Caco-2 (cell line): ENCODE measurements around the gene ACSS2. TPM values are rescaled to one million over a fixed set of nuclear protein-coding genes. Genes with fewer than 3 reads are reported as not detected.

ENCODE experiments used
- BruUV-seq: library from RNA; stranded (reverse); fragments of 400-500 nt; replicated peaks from 2 replicates; lab custom pipeline; 2021; lab: Mats Ljungman, UMichigan
- CTCF ChIA-PET: fragments of 300-600 bp; sonication (Branson Sonifier 250); formaldehyde crosslinking; loops from one replicate; lab custom pipeline; 2022; ENCODE audit warnings: antibody characterized with exemption; lab: Charles Lee
- POLR2A ChIA-PET: fragments of 300-600 bp; sonication (Branson Sonifier 250); formaldehyde crosslinking; loops from one replicate; lab custom pipeline; 2022; ENCODE audit warnings: antibody characterized with exemption; lab: Charles Lee
- DNase-seq, 2 experiments: peaks; one replicate each; pipeline versions ENCODE4 v3.0.0 to v3.0.0-alpha.2; 2020 to 2022
- H3K27me3 ChIP-seq: replicated peaks from 2 replicates; pipeline ENCODE4 v1.6.0; 2011; ENCODE audit warnings: low read length; ENCODE audit not compliant: control insufficient read depth, insufficient read depth
- H3K36me3 ChIP-seq: 2 replicates; pipeline ENCODE4 v1.5.1; 2011; ENCODE audit warnings: low read length; ENCODE audit not compliant: control insufficient read depth, insufficient read depth
- H3K4me1 ChIP-seq: fragments of 250-450 bp; sonication (Bioruptor Pico); 2 replicates; pipeline ENCODE4 v1.5.1; 2020; ENCODE audit warnings: mild to moderate bottlenecking
- H3K4me3 ChIP-seq: 2 replicates; pipeline ENCODE4 v1.5.1; 2011; ENCODE audit warnings: low read depth, mild to moderate bottlenecking, control low read depth, low read length
- H3K9me3 ChIP-seq: fragments of 250-450 bp; sonication (Bioruptor Pico); 2 replicates; pipeline ENCODE4 v1.5.1; 2020; ENCODE audit warnings: mild to moderate bottlenecking, moderate library complexity
- H3K27ac Mint-ChIP-seq: one replicate; pipeline ENCODE4 v1.8.0; 2022; ENCODE audit warnings: mixed read lengths; ENCODE audit not compliant: unreplicated experiment
- H3K27me3 Mint-ChIP-seq: one replicate; pipeline ENCODE4 v1.8.0; 2022; ENCODE audit warnings: mixed read lengths; ENCODE audit not compliant: insufficient read depth, unreplicated experiment
- H3K36me3 Mint-ChIP-seq: one replicate; pipeline ENCODE4 v1.8.0; 2022; ENCODE audit warnings: mild to moderate bottlenecking, mixed read lengths; ENCODE audit not compliant: insufficient read depth, unreplicated experiment
- H3K4me1 Mint-ChIP-seq: one replicate; pipeline ENCODE4 v1.8.0; 2022; ENCODE audit warnings: low read depth, mixed read lengths; ENCODE audit not compliant: unreplicated experiment
- H3K4me3 Mint-ChIP-seq: one replicate; pipeline ENCODE4 v1.8.0; 2022; ENCODE audit warnings: mild to moderate bottlenecking, moderate library complexity, mixed read lengths; ENCODE audit not compliant: unreplicated experiment
- H3K9me3 Mint-ChIP-seq: one replicate; pipeline ENCODE4 v1.8.0; 2022; ENCODE audit warnings: mixed read lengths; ENCODE audit not compliant: unreplicated experiment
- intact Hi-C: fragments of 100-400 bp; cut with micrococcal nuclease; formaldehyde crosslinking; loops from one replicate; pipeline ENCODE4 v1.10.0; 2022; ENCODE audit not compliant: unreplicated experiment
- total RNA-seq: library from RNA; stranded (reverse); gene quantifications from 2 replicates; pipeline ENCODE4 v1.2.3, GENCODE V29; 2022
- TF ChIP-seq, protein P1 (sequence below), 2 experiments: fragments of 200-600 bp in 1 of 2; IDR thresholded peaks; 1 replicate in 1 of 2; 2 replicates in 1 of 2; pipeline versions ENCODE4 v1.5.1 to v1.8.0; 2011 to 2022; ENCODE audit warnings: antibody characterized with exemption in 1 of 2, control low read depth in 1 of 2, inconsistent platforms in 1 of 2, low read depth in 1 of 2, low read length in 1 of 2, mild to moderate bottlenecking in 1 of 2, moderate library complexity in 1 of 2; ENCODE audit not compliant: insufficient read depth in 1 of 2, severe bottlenecking in 1 of 2, unreplicated experiment in 1 of 2

ACSS2 gene
- total RNA-seq, 1 experiment from 2014 or later, result 76.0 TPM

- TF ChIP-seq, protein P1, sequence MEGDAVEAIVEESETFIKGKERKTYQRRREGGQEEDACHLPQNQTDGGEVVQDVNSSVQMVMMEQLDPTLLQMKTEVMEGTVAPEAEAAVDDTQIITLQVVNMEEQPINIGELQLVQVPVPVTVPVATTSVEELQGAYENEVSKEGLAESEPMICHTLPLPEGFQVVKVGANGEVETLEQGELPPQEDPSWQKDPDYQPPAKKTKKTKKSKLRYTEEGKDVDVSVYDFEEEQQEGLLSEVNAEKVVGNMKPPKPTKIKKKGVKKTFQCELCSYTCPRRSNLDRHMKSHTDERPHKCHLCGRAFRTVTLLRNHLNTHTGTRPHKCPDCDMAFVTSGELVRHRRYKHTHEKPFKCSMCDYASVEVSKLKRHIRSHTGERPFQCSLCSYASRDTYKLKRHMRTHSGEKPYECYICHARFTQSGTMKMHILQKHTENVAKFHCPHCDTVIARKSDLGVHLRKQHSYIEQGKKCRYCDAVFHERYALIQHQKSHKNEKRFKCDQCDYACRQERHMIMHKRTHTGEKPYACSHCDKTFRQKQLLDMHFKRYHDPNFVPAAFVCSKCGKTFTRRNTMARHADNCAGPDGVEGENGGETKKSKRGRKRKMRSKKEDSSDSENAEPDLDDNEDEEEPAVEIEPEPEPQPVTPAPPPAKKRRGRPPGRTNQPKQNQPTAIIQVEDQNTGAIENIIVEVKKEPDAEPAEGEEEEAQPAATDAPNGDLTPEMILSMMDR (IDR thresholded peaks at IDR 0.05; ENCODE audit: insufficient read depth in 1 of 2, low read depth in 1 of 2, low read length in 1 of 2, severe bottlenecking in 1 of 2, unreplicated experiment in 1 of 2), result no peak
- no peaks in the 10 kb centered on the region for H3K27me3 ChIP-seq
- Mint-ChIP-seq H3K4me1 (peaks cover 7% of the 10 kb centered on the region), H3K9me3 (no peaks in the 10 kb centered on the region), H3K36me3 (no peaks in the 10 kb centered on the region), H3K4me3 (no peak overlapping the region), H3K27me3 (no peaks in the 10 kb centered on the region), H3K27ac (no peak overlapping the region)
- no TSS peak for BruUV-seq
- no peak overlapping the region for H3K4me3 ChIP-seq
- intact Hi-C loops, result no loop called here
- H3K36me3 ChIP-seq, result peaks cover 15% of the 10 kb centered on the region
- H3K9me3 ChIP-seq, result no peaks in the 10 kb centered on the region; the same call in 1 of the 2 replicates
- no peaks in the 10 kb centered on the region; the same call in 1 of the 2 replicates for H3K4me1 ChIP-seq
- ChIA-PET CTCF (no interaction called here), POLR2A (no interaction called here)
- no peak for DNase-seq
Measured at GRCh38 chr20:34921436-34921835, 45.0 kb downstream of the ACSS2 start.

DNA sequence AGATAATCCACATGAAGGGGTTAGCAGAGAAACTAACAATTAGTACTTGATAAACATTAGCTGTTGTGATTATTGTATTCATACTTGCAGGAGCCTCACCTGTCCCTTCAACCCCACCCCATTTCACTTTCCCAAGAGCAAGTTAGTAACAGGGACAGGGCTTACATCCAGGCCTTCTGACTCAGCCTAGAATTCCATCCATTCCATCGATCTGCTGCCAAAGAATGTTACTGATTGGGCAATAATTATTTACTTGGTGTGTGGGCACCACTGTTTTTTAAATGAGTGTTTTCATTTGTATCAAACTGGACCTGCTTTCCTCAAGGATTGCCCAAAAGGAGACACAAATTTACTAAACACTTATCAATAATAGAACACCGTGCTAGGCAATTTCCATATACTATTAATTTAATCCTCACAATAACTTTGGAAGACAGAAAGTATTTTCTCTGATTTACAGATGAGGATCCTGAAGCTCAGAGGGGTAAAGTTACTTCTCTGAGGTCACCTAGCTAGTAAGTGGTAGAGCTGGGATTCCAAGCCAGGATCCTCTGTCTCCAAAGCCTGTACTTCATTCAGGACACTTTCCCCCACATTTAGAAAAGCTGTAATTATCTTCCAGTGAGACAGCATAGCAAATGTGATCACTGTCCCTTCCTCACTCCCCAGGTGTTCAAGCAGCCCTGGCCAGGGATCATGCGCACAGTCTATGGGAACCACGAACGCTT, 46.4 kb downstream of the ACSS2 start:
- no peaks in the 10 kb centered on the region for H3K9me3 Mint-ChIP-seq
- no peaks in the 10 kb centered on the region; the same call in 1 of the 2 replicates for H3K4me1 ChIP-seq
- peaks cover 15% of the 10 kb centered on the region for H3K36me3 ChIP-seq
- no peak overlapping the region for H3K4me3 Mint-ChIP-seq
- CTCF ChIA-PET, result interaction anchor here (1.2 kb wide), 1 partner anchor 49 kb away, joined by 4 read pairs; no protein-coding TSS in a partner anchor
- no peaks in the 10 kb centered on the region for H3K4me1 Mint-ChIP-seq
- intact Hi-C loops, result no loop called here
- H3K27me3 Mint-ChIP-seq, result no peaks in the 10 kb centered on the region
- H3K4me3 ChIP-seq, result no peak overlapping the region
- no peaks in the 10 kb centered on the region for H3K27me3 ChIP-seq
- H3K9me3 ChIP-seq, result no peaks in the 10 kb centered on the region; the same call in 1 of the 2 replicates
- DNase-seq, result peak in 1 of 2 experiments; percentile 44
- TF ChIP-seq, protein P1 (IDR thresholded peaks at IDR 0.05; ENCODE audit: insufficient read depth in 1 of 2, low read depth in 1 of 2, low read length in 1 of 2, severe bottlenecking in 1 of 2, unreplicated experiment in 1 of 2), result no peak
- POLR2A ChIA-PET, result no interaction called here
- H3K27ac Mint-ChIP-seq, result no peak overlapping the region
- TSS peak; percentile 33 for BruUV-seq
- H3K36me3 Mint-ChIP-seq, result no peaks in the 10 kb centered on the region

DNA sequence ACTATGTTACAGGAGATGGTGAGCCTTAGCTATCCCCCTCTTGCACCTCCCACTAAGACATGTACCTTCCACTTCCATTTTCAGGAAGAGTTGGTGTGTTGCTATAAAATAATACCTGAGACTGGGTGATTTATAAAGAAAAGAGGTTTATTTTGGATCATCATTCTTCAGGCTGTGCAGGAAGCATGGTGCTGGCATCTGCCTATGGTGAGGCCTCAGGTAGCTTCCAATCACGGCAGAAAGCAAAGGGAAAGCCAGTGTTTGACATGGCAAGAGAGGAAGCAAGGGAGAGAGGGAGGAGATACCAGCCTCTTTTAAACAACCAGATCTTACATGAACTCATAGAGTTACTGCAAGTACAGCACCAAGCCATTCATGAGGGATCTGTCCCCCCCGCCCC, 47.0 kb downstream of the ACSS2 start:
- no TSS peak for BruUV-seq
- ChIA-PET CTCF (interaction anchor here (1.2 kb wide), 1 partner anchor 49 kb away, joined by 4 read pairs; no protein-coding TSS in a partner anchor), POLR2A (interaction anchor here (0.9 kb wide), 1 partner anchor 33 kb away, joined by 3 read pairs; no protein-coding TSS in a partner anchor)
- no peaks in the 10 kb centered on the region; the same call in 1 of the 2 replicates for H3K9me3 ChIP-seq
- Mint-ChIP-seq H3K4me1 (no peaks in the 10 kb centered on the region), H3K27ac (no peak overlapping the region), H3K27me3 (no peaks in the 10 kb centered on the region), H3K36me3 (no peaks in the 10 kb centered on the region), H3K9me3 (no peaks in the 10 kb centered on the region), H3K4me3 (no peak overlapping the region)
- DNase-seq, result no peak
- intact Hi-C loops, result no loop called here
- no peaks in the 10 kb centered on the region; the same call in 1 of the 2 replicates for H3K4me1 ChIP-seq
- peaks cover 15% of the 10 kb centered on the region for H3K36me3 ChIP-seq
- no peak overlapping the region for H3K4me3 ChIP-seq
- no peaks in the 10 kb centered on the region for H3K27me3 ChIP-seq
- TF ChIP-seq, protein P1 (IDR thresholded peaks at IDR 0.05; ENCODE audit: insufficient read depth in 1 of 2, low read depth in 1 of 2, low read length in 1 of 2, severe bottlenecking in 1 of 2, unreplicated experiment in 1 of 2), result no peak
